ENCODE measurements around the gene C1QA. TPM values are rescaled to one million over a fixed set of nuclear protein-coding genes. Genes with fewer than 3 reads are reported as not detected.

Gene C1QA
- total and polyA plus RNA-seq, 2 of the 4 experiments (the other 2 are of a cell fraction), result not detected

- no peak overlapping the region for H2AK5ac ChIP-seq (ENCODE audit: low read depth, low read length)
- H3K4ac ChIP-seq (ENCODE audit: low read depth, low read length), result no peak overlapping the region
- H3K9me1 ChIP-seq (ENCODE audit: insufficient read depth, low read length), result no peaks in the 10 kb centered on the region
- WGBS, 2 experiments (ENCODE audit: extremely low coverage in 2 of 2, insufficient read length in 1 of 2), result 81% methylated on average over 7 of the region's 24 CpGs; no CpG with 5 or more reads in 1 of the 2 experiments
- H2AK9ac ChIP-seq (replicated peaks; ENCODE audit: low read depth, low read length, poor library complexity), result peak overlapping the region; percentile 5
- no peak overlapping the region for H3K4me2 ChIP-seq (ENCODE audit: low read depth, low read length)
- H3K36me3 ChIP-seq (ENCODE audit: control insufficient read depth, insufficient read depth, low read length), result no peaks in the 10 kb centered on the region
- H3K27me3 ChIP-seq (ENCODE audit: control insufficient read depth, insufficient read depth, low read length), result peaks cover 70% of the 10 kb centered on the region
- no peaks in the 10 kb centered on the region for H3K4me1 ChIP-seq (ENCODE audit: control insufficient read depth, insufficient read depth, low read length)
- intact Hi-C loops (cut with micrococcal nuclease), result no loop called here
- no peak overlapping the region for H2BK120ac ChIP-seq (ENCODE audit: low read depth, low read length)
- H3K79me1 ChIP-seq (ENCODE audit: low read depth in 1 of 2, low read length in 2 of 2), result no peaks in the 10 kb centered on the region
- CTCF ChIA-PET, result no interaction called here
- POLR2A ChIA-PET (ENCODE audit: unreplicated experiment), result no interaction called here
- no TSS peak for BruUV-seq (replicated peaks)
- H3K9ac ChIP-seq (ENCODE audit: low read depth, low read length), result no peak overlapping the region
- H2BK20ac ChIP-seq (ENCODE audit: low read depth, low read length), result no peak overlapping the region
- H4K20me1 ChIP-seq (ENCODE audit: insufficient read depth, low read length), result no peaks in the 10 kb centered on the region
- H4K91ac ChIP-seq (ENCODE audit: insufficient read depth, low read depth, low read length), result no peak overlapping the region
- no peak overlapping the region for H3K18ac ChIP-seq (ENCODE audit: low read depth, low read length)
- TF ChIP-seq MAFK (IDR thresholded peaks at IDR 0.05; ENCODE audit: low read depth, low read length), result no peak
- no peak for TF ChIP-seq BHLHE40 (IDR thresholded peaks at IDR 0.05; ENCODE audit: low read depth, low read length)
- TF ChIP-seq ELK1 (IDR thresholded peaks at IDR 0.05; ENCODE audit: borderline replicate concordance, low read depth, low read length), result no peak
- no peak for TF ChIP-seq RAD21 (IDR thresholded peaks at IDR 0.05; ENCODE audit: low read length)
- TF ChIP-seq SMC3 (IDR thresholded peaks at IDR 0.05; ENCODE audit: low read depth, low read length), result no peak
- no peak for TF ChIP-seq NFE2L2 (IDR thresholded peaks at IDR 0.05; ENCODE audit: low read depth, low read length)
- no peak for TF ChIP-seq MXI1 (IDR thresholded peaks at IDR 0.05; ENCODE audit: borderline replicate concordance, low read depth, low read length)
- no peak for TF ChIP-seq CTCF (conservative IDR thresholded peaks at IDR 0.05; ENCODE audit: low read depth, low read length)
- TF ChIP-seq USF2 (IDR thresholded peaks at IDR 0.05; ENCODE audit: low read depth, low read length), result no peak
- no peak for TF ChIP-seq FOS (IDR thresholded peaks at IDR 0.05; ENCODE audit: low read depth, low read length)
- no peak for TF ChIP-seq RCOR1 (IDR thresholded peaks at IDR 0.05; ENCODE audit: insufficient replicate concordance, low read length)
- no peak for TF ChIP-seq POLR2A (IDR thresholded peaks at IDR 0.05; ENCODE audit: low read depth, low read length)
- no peak overlapping the region for H3K4me3 ChIP-seq (ENCODE audit: insufficient read depth, low read depth, low read length)
- DNase-seq (no peak), ATAC-seq (ENCODE audit: low read depth) (no peak)
- H3K56ac ChIP-seq (ENCODE audit: extremely low read depth, insufficient read depth, low read length), result no peak overlapping the region
- no peak overlapping the region for H4K8ac ChIP-seq (ENCODE audit: low read depth in 2 of 2, low read length in 2 of 2)
- H3K23ac ChIP-seq (ENCODE audit: low read depth, low read length), result no peak overlapping the region
- H2BK15ac ChIP-seq (ENCODE audit: low read depth, low read length), result no peak overlapping the region
- in situ Hi-C loops (cut with MboI; ENCODE audit: low sequenced_read_pairs), result no loop called here
- H3K9me3 ChIP-seq (ENCODE audit: control insufficient read depth, insufficient read depth, low read length), result no peaks in the 10 kb centered on the region
- no peak overlapping the region for H3K14ac ChIP-seq (replicated peaks; ENCODE audit: low read depth, low read length)
- no peak overlapping the region for H2BK5ac ChIP-seq (ENCODE audit: low read depth, low read length, poor library complexity, severe bottlenecking)
- no peak overlapping the region for H2AFZ ChIP-seq (replicated peaks; ENCODE audit: low read length, poor library complexity)
- H4K5ac ChIP-seq (ENCODE audit: low read depth, low read length), result no peak overlapping the region
- dilution Hi-C loops (cut with HindIII; ENCODE audit: low sequenced_read_pairs, unreplicated experiment), result no loop called here
- H3K27ac ChIP-seq (ENCODE audit: insufficient read depth, low read length), result no peak overlapping the region
These were observed 47.5 kb upstream of the C1QA start for GRCh38 chr1:22588899-22589422.

Data from IMR-90 (cell line).